ENCODE measurements around the gene RNU1-3.
"Not testable (repeated sequence)": the region's sequence is repeated elsewhere in the genome, so short reads cannot be mapped to it uniquely, and the experiment has no call there.

The RNU1-3 gene

GRCh38 chr1:16666502-16667413, at the start of gene RNU1-3:
Gene RNU1-3 (minus strand): TSS chr1:16666948.
- not testable (repeated sequence) for H3K9me3 Mint-ChIP-seq; H3K4me3 Mint-ChIP-seq; DNase-seq (ENCODE audit: low spot score in 2 of 2); H3K4me1 Mint-ChIP-seq; H3K27ac Mint-ChIP-seq (ENCODE audit: low read depth); H3K27me3 Mint-ChIP-seq; H3K36me3 Mint-ChIP-seq (ENCODE audit: insufficient read depth)
- ATAC-seq (replicated peaks; ENCODE audit: extremely low read depth, poor library complexity, severe bottlenecking) = peak; percentile 98

GRCh38 chr1:16713480-16713879, 46.7 kb upstream of the RNU1-3 start:
- not testable (repeated sequence) for H3K9me3 Mint-ChIP-seq; H3K4me3 Mint-ChIP-seq; H3K36me3 Mint-ChIP-seq (ENCODE audit: insufficient read depth); H3K4me1 Mint-ChIP-seq; H3K27ac Mint-ChIP-seq (ENCODE audit: low read depth); ATAC-seq (replicated peaks; ENCODE audit: extremely low read depth, poor library complexity, severe bottlenecking); DNase-seq (ENCODE audit: low spot score in 2 of 2)
- peaks cover 20% of the 10 kb centered on the region for H3K27me3 Mint-ChIP-seq

- not testable (repeated sequence) for H3K36me3 Mint-ChIP-seq (ENCODE audit: insufficient read depth); H3K4me3 Mint-ChIP-seq; H3K27ac Mint-ChIP-seq (ENCODE audit: low read depth); H3K9me3 Mint-ChIP-seq; H3K4me1 Mint-ChIP-seq; ATAC-seq (replicated peaks; ENCODE audit: extremely low read depth, poor library complexity, severe bottlenecking); DNase-seq (ENCODE audit: low spot score in 2 of 2)
- peaks cover 16% of the 10 kb centered on the region for H3K27me3 Mint-ChIP-seq
Observed at GRCh38 chr1:16712984-16713383, 46.2 kb upstream of the RNU1-3 start.

DNA sequence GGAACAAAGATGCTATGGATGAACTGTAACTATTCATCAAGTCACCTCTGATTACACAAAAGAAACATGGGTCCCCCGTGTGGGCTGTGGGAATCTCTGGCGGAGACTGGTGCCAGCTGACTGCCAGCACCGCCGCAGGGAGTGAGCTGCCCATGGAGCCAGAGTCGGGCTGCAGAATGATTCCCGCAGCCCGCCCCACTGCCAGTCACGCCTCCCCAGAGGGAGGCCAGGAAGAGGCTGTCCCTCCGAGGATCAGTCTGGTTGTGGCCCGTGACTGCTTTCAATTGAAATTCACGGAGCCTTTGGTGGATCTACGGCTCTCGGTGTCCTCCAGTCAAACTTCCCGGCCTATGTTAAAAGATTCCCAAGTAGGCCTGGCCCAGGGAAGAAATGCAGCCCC, 45.8 kb upstream of the RNU1-3 start:
- not testable (repeated sequence) for DNase-seq (ENCODE audit: low spot score in 2 of 2); H3K4me3 Mint-ChIP-seq; H3K27ac Mint-ChIP-seq (ENCODE audit: low read depth); H3K36me3 Mint-ChIP-seq (ENCODE audit: insufficient read depth); H3K4me1 Mint-ChIP-seq; H3K9me3 Mint-ChIP-seq; ATAC-seq (replicated peaks; ENCODE audit: extremely low read depth, poor library complexity, severe bottlenecking)
- H3K27me3 Mint-ChIP-seq = peaks cover 11% of the 10 kb centered on the region

- DNase-seq (ENCODE audit: low spot score in 2 of 2); ATAC-seq (replicated peaks; ENCODE audit: extremely low read depth, poor library complexity, severe bottlenecking): not testable (repeated sequence)
Observed at GRCh38 chr1:16712131-16712530, 45.4 kb upstream of the RNU1-3 start.

GRCh38 chr1:16710618-16711017, 43.9 kb upstream of the RNU1-3 start:
- H3K27ac Mint-ChIP-seq (ENCODE audit: low read depth); ATAC-seq (replicated peaks; ENCODE audit: extremely low read depth, poor library complexity, severe bottlenecking); H3K27me3 Mint-ChIP-seq; H3K4me1 Mint-ChIP-seq; DNase-seq (ENCODE audit: low spot score in 2 of 2); H3K4me3 Mint-ChIP-seq; H3K36me3 Mint-ChIP-seq (ENCODE audit: insufficient read depth); H3K9me3 Mint-ChIP-seq: not testable (repeated sequence)

More at GRCh38 chr1:16712131-16712530, 45.4 kb upstream of the RNU1-3 start:
- H3K27me3 Mint-ChIP-seq; H3K4me1 Mint-ChIP-seq; H3K4me3 Mint-ChIP-seq; H3K27ac Mint-ChIP-seq (ENCODE audit: low read depth); H3K36me3 Mint-ChIP-seq (ENCODE audit: insufficient read depth); H3K9me3 Mint-ChIP-seq: not testable (repeated sequence)

DNA sequence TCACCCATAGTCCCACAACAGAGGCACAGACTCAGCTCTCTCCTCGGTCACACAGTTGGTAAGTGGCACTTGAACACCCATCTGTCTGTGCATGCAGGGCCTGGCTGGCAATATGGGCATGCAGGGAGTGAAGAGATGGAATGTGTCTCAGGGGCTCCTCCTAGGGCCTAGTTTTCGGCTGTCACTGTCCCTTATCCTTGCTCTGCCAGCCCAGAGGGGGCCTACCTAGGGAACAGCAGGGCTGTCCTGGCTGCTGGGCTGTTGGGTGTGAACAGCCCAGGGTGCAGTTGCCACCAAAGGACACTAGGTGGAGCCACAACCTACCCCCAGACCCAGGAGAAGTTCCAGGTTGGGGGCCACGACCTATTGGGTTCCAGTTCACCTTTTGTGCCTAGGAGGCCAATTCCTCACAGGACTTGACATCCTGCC, 42.9 kb upstream of the RNU1-3 start:
- H3K27ac Mint-ChIP-seq (ENCODE audit: low read depth); H3K27me3 Mint-ChIP-seq; H3K9me3 Mint-ChIP-seq; H3K36me3 Mint-ChIP-seq (ENCODE audit: insufficient read depth); H3K4me1 Mint-ChIP-seq; H3K4me3 Mint-ChIP-seq: not testable (repeated sequence)
- peak; percentile 77 for ATAC-seq (replicated peaks; ENCODE audit: extremely low read depth, poor library complexity, severe bottlenecking)
- peak in 1 of 2 donors; percentile 57 for DNase-seq (ENCODE audit: low spot score in 2 of 2)

- ATAC-seq (replicated peaks; ENCODE audit: extremely low read depth, poor library complexity, severe bottlenecking); H3K36me3 Mint-ChIP-seq (ENCODE audit: insufficient read depth); DNase-seq (ENCODE audit: low spot score in 2 of 2); H3K27me3 Mint-ChIP-seq; H3K4me1 Mint-ChIP-seq; H3K4me3 Mint-ChIP-seq; H3K27ac Mint-ChIP-seq (ENCODE audit: low read depth); H3K9me3 Mint-ChIP-seq: not testable (repeated sequence)
Observed at GRCh38 chr1:16708704-16709103, 42.0 kb upstream of the RNU1-3 start.

DNA sequence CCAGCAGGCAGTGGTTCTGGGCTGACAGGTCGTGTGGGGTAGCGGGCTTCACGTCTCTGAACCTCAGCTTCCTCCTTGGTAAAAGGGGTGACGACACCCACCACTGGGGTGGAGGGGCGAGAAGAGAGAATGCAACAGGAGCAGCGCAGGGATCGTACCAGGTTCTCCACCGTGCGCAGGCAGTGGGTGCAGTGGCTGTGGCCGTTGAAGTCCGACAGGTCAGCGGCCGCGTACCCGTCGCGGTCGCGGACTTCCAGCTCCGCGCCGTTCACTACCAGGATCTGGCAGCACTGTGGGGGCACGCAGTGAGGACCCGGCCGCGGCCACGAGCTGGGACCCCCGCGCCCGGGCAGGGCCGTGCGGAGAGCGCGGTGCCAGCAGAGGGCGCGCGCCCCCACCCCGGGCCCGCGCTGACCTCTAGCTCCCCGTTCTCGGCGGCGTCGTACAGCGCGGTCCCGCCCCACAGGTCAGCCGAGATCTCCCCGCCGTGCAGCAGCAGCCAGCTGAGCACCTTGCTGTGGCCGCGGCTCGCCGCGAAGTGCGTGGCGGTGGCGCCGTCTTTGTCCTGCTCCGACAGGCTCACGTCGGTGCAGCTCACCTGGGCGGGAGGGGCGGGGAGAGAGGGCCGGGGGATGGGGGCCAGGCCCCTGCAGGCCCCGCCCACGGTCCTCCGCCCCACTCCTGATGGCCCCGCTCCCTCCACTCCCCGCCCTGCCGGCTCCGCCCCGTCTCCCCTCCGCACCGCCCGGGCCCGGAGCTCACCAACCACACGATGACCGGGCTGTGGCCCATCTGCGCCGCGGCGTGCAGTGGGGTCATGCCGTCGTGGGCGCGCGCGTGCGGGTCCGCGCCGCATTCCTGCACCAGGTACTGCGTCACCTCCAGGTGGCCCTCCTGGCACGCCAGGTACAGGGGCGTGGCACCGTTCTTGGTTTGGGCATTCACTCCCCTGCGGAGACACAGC, 40.7 kb upstream of the RNU1-3 start:
- H3K27me3 Mint-ChIP-seq; H3K4me3 Mint-ChIP-seq; H3K4me1 Mint-ChIP-seq; H3K9me3 Mint-ChIP-seq; H3K36me3 Mint-ChIP-seq (ENCODE audit: insufficient read depth); H3K27ac Mint-ChIP-seq (ENCODE audit: low read depth); DNase-seq (ENCODE audit: low spot score in 2 of 2); ATAC-seq (replicated peaks; ENCODE audit: extremely low read depth, poor library complexity, severe bottlenecking): not testable (repeated sequence)

DNA sequence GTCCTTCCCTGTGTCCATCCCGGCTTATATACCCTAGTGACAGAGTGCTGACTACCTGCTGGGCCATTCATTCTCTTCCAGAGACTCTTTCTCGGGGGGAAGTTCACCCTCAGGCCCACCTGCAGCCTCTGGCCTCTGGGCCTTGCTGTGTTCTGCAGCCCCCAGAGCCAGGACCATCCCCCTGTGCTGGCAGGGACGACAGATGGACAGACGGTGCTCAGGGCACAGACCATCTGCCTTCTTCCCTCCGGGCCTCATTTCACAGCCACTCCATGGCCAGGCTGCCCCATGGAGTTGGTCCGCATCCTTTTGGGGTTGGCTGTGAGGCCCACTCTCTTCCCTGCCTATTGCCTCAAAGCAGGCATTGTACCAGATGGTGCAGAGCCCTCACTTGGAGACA, 39.6 kb upstream of the RNU1-3 start:
- not testable (repeated sequence) for H3K36me3 Mint-ChIP-seq (ENCODE audit: insufficient read depth); H3K27me3 Mint-ChIP-seq; H3K27ac Mint-ChIP-seq (ENCODE audit: low read depth); H3K9me3 Mint-ChIP-seq; H3K4me1 Mint-ChIP-seq; ATAC-seq (replicated peaks; ENCODE audit: extremely low read depth, poor library complexity, severe bottlenecking); DNase-seq (ENCODE audit: low spot score in 2 of 2); H3K4me3 Mint-ChIP-seq

DNA sequence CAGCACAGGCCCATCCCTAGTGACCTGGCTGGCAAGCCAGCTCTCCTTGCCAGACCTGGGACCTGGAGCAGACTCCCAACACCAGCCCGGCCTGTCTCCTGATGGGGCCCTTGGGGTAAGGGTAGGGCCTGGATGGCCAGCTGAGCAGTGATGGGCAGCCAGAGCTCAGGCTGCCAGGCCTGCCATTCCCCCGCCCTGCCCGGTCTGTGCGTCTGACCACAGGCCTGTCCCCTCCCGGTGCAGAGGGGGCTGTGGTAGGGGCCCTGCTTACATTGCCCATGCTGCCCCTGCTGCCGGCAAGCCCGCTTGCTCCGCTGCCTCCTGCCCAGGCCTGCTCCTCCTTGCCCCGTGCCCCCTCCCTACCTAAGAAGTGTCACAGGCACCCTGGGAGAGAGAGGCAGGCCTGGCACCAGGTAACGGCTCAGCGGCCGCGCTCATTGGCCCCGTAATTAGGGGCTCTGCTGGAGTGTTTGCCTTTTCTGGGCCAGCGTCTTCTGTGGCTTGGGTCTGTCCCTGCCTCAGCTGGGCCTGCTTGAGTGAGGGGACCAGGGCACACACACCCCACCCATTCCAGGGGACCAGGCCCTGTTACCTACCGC, 37.9 kb upstream of the RNU1-3 start:
- not testable (repeated sequence) for H3K4me3 Mint-ChIP-seq; DNase-seq (ENCODE audit: low spot score in 2 of 2); H3K36me3 Mint-ChIP-seq (ENCODE audit: insufficient read depth); H3K9me3 Mint-ChIP-seq; H3K27ac Mint-ChIP-seq (ENCODE audit: low read depth); H3K27me3 Mint-ChIP-seq; ATAC-seq (replicated peaks; ENCODE audit: extremely low read depth, poor library complexity, severe bottlenecking); H3K4me1 Mint-ChIP-seq

- not testable (repeated sequence) for H3K4me1 Mint-ChIP-seq; DNase-seq (ENCODE audit: low spot score in 2 of 2); ATAC-seq (replicated peaks; ENCODE audit: extremely low read depth, poor library complexity, severe bottlenecking); H3K36me3 Mint-ChIP-seq (ENCODE audit: insufficient read depth); H3K9me3 Mint-ChIP-seq; H3K27ac Mint-ChIP-seq (ENCODE audit: low read depth); H3K4me3 Mint-ChIP-seq; H3K27me3 Mint-ChIP-seq
Observed at GRCh38 chr1:16704076-16704475, 37.3 kb upstream of the RNU1-3 start.
